ENCODE measurements around the gene CHN2.
A peak's percentile ranks its signal among the peaks of the same experiment; 100 is the strongest.

Gene CHN2

DNA sequence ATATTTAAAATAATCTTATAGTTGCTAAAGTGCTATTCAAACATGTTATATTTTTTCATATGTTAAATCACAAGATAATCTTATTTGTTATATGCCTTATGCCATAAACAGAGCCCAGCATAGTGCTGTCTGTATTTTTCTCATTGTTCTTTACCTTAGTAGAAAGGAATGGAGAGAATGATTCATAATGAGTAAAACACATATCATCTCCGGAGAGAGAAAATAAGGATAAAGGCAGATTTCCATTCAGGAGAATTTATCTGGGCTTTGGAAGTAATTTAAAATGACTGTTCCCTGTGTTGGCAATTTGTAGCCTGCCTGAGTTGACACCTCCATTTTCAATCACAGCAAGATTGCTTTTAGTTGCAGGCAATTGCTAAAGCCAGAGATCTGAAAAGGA lies 30.2 kb downstream of the CHN2 start:
- CTCF ChIA-PET, result no interaction called here
- no peaks in the 10 kb centered on the region for H3K4me1 Mint-ChIP-seq
- H3K27me3 Mint-ChIP-seq, result no peaks in the 10 kb centered on the region
- H3K9me3 Mint-ChIP-seq, result no peaks in the 10 kb centered on the region
- no peak overlapping the region for H3K27ac Mint-ChIP-seq
- H3K4me3 Mint-ChIP-seq, result no peak overlapping the region
- no peaks in the 10 kb centered on the region for H3K36me3 Mint-ChIP-seq
- DNase-seq, result no peak

- H3K9me3 Mint-ChIP-seq, result no peaks in the 10 kb centered on the region
- CTCF ChIA-PET, result no interaction called here
- no peaks in the 10 kb centered on the region for H3K4me1 Mint-ChIP-seq
- H3K27me3 Mint-ChIP-seq, result no peaks in the 10 kb centered on the region
- no peak overlapping the region for H3K4me3 Mint-ChIP-seq
- no peak for DNase-seq
- no peaks in the 10 kb centered on the region for H3K36me3 Mint-ChIP-seq
- no peak overlapping the region for H3K27ac Mint-ChIP-seq
These were observed 33.9 kb downstream of the CHN2 start for GRCh38 chr7:29228289-29229011.

DNA sequence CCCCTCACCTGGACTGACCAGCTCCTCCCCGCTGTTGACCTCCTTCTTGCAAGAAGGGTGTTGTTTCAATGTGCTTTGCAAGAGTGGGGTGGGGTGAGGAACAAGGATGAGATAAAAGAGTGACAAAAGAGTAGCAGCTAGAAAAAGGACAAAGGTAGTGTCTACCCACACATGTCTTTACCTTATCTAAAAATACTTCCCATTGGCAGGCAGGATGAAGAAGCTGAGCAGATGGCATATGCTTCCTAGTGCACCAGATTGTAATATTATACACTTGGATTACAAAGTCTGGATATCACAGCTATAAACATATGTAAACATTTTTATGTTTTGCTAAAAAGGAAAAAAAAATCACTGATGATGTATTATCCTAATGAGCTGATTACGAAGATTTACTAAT lies 34.5 kb downstream of the CHN2 start:
- CTCF ChIA-PET, result no interaction called here
- Mint-ChIP-seq H3K4me3 (no peak overlapping the region), H3K27ac (no peak overlapping the region), H3K27me3 (no peaks in the 10 kb centered on the region), H3K36me3 (no peaks in the 10 kb centered on the region), H3K9me3 (no peaks in the 10 kb centered on the region), H3K4me1 (no peaks in the 10 kb centered on the region)
- no peak for DNase-seq

DNA sequence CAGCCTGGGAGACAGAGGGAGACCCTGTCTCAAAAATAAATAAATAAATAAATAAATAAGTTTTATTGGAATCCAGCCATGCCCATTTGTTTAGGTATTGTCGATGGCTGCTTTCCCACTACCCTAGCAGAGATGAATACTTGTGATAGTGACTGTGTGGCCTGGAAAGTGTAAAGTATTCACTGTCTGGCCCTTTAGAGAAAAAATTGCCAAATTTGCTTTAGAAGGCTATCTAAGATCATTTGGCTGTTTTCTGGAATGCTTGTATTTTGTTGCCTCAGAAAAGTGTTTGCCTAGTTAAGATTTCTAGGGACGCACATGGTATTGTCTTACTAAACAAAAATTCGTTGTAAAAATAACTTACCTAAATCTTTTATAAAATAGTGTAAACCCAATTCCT lies 35.4 kb downstream of the CHN2 start:
- DNase-seq, result no peak
- Mint-ChIP-seq H3K9me3 (no peaks in the 10 kb centered on the region), H3K4me3 (no peak overlapping the region), H3K36me3 (no peaks in the 10 kb centered on the region), H3K27me3 (no peaks in the 10 kb centered on the region), H3K4me1 (no peaks in the 10 kb centered on the region), H3K27ac (no peak overlapping the region)
- CTCF ChIA-PET, result no interaction called here

GRCh38 chr7:29230871-29231345 lies 36.3 kb downstream of the CHN2 start:
- Mint-ChIP-seq H3K4me3 (no peak overlapping the region), H3K27ac (no peak overlapping the region), H3K36me3 (no peaks in the 10 kb centered on the region), H3K9me3 (no peaks in the 10 kb centered on the region), H3K4me1 (no peaks in the 10 kb centered on the region), H3K27me3 (no peaks in the 10 kb centered on the region)
- CTCF ChIA-PET, result no interaction called here
- no peak for DNase-seq

GRCh38 chr7:29231671-29232232 lies 37.2 kb downstream of the CHN2 start:
- Mint-ChIP-seq H3K4me3 (no peak overlapping the region), H3K36me3 (no peaks in the 10 kb centered on the region), H3K4me1 (no peaks in the 10 kb centered on the region), H3K9me3 (no peaks in the 10 kb centered on the region), H3K27ac (no peak overlapping the region), H3K27me3 (no peaks in the 10 kb centered on the region)
- CTCF ChIA-PET, result no interaction called here
- no peak for DNase-seq

DNA sequence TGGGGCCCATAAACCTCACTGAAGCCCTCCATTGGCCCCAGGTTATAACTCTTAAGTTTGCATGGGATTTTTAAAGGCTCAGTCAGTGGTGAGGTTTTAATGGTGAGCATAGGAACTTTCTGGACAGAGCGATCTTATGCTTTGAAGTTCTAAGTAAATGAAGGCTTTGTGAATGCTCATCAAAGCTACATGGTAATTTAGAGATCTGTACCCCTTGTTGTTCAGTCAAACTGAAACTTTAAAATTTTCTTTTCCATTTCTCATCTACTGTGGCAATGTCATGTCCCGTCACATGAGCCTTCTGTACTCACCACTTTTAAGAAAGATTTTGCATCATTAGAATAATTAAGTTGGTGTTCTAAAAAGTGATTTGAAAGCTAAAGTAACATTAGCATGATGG lies 39.9 kb downstream of the CHN2 start:
- H3K9me3 Mint-ChIP-seq, result no peaks in the 10 kb centered on the region
- no peak overlapping the region for H3K27ac Mint-ChIP-seq
- no peak for DNase-seq
- H3K36me3 Mint-ChIP-seq, result no peaks in the 10 kb centered on the region
- no peaks in the 10 kb centered on the region for H3K4me1 Mint-ChIP-seq
- no peak overlapping the region for H3K4me3 Mint-ChIP-seq
- H3K27me3 Mint-ChIP-seq, result no peaks in the 10 kb centered on the region
- CTCF ChIA-PET, result interaction anchor here (1.0 kb wide), 1 partner anchor 312 kb away, joined by 3 read pairs; no protein-coding TSS in a partner anchor

- CTCF ChIA-PET, result no interaction called here
- Mint-ChIP-seq H3K9me3 (no peaks in the 10 kb centered on the region), H3K4me3 (no peak overlapping the region), H3K36me3 (no peaks in the 10 kb centered on the region), H3K4me1 (no peaks in the 10 kb centered on the region), H3K27ac (no peak overlapping the region), H3K27me3 (peaks cover 5% of the 10 kb centered on the region)
- no peak for DNase-seq
These were observed 41.6 kb downstream of the CHN2 start for GRCh38 chr7:29236071-29236580.

DNA sequence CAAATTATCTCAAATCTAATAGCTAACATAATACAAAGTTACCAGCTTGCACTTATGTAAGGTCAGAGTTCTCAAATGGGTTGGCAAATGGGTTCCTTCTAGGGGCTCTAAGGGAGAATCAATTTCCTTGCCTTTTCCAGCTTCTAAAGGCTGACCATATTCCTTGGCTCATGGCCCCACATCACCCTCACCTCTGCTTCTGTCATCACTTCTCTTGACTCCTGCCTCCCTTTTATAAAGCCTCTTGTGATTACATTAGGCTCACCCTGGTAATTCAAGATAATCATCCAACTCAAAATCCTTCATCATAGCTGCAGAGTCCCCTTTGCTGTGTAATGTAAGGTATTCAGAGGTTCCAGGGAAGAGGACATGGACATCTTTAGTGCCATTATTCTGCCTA lies 42.1 kb downstream of the CHN2 start:
- no peak for DNase-seq
- Mint-ChIP-seq H3K27ac (no peak overlapping the region), H3K27me3 (peaks cover 10% of the 10 kb centered on the region), H3K9me3 (no peaks in the 10 kb centered on the region), H3K36me3 (no peaks in the 10 kb centered on the region), H3K4me3 (no peak overlapping the region), H3K4me1 (no peaks in the 10 kb centered on the region)
- CTCF ChIA-PET, result no interaction called here

DNA sequence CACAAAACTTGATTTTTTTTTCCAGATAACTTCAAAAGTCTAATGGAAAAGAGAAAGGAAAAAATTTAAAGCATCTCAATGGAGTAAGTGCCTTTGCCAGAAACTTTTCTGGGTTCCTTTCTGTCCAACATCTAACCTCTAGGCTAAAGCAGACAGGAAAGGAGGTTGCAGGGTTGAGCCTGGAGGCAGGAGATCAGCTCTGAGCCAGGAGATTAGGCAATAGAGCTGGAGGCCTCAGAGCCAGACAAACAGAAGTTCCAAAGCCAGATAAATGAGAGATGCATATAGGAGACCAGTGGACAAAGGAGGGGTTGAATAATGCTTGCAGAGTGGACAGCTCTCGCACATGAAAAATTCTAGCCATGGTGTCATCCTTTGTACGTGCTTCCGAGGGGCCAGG lies 42.9 kb downstream of the CHN2 start:
- H3K36me3 Mint-ChIP-seq, result no peaks in the 10 kb centered on the region
- H3K4me3 Mint-ChIP-seq, result no peak overlapping the region
- no peak overlapping the region for H3K27ac Mint-ChIP-seq
- no peaks in the 10 kb centered on the region for H3K9me3 Mint-ChIP-seq
- CTCF ChIA-PET, result no interaction called here
- peaks cover 10% of the 10 kb centered on the region for H3K27me3 Mint-ChIP-seq
- H3K4me1 Mint-ChIP-seq, result no peaks in the 10 kb centered on the region
- DNase-seq, result no peak

- no peaks in the 10 kb centered on the region for H3K9me3 Mint-ChIP-seq
- no peak overlapping the region for H3K4me3 Mint-ChIP-seq
- CTCF ChIA-PET, result interaction anchor here (1.0 to 1.7 kb wide), 3 partner anchors 106 to 170 kb away, joined by 3 to 7 read pairs (median 7); no protein-coding TSS in a partner anchor
- H3K4me1 Mint-ChIP-seq, result peaks cover 10% of the 10 kb centered on the region
- no peak overlapping the region for H3K27ac Mint-ChIP-seq
- peaks cover 17% of the 10 kb centered on the region for H3K27me3 Mint-ChIP-seq
- H3K36me3 Mint-ChIP-seq, result no peaks in the 10 kb centered on the region
- DNase-seq, result peak; percentile 40
These were observed 45.1 kb downstream of the CHN2 start for GRCh38 chr7:29239638-29240037.

- DNase-seq, result no peak
- H3K4me1 Mint-ChIP-seq, result peaks cover 10% of the 10 kb centered on the region
- CTCF ChIA-PET, result no interaction called here
- no peaks in the 10 kb centered on the region for H3K36me3 Mint-ChIP-seq
- peaks cover 25% of the 10 kb centered on the region for H3K27me3 Mint-ChIP-seq
- H3K27ac Mint-ChIP-seq, result no peak overlapping the region
- H3K4me3 Mint-ChIP-seq, result no peak overlapping the region
- no peaks in the 10 kb centered on the region for H3K9me3 Mint-ChIP-seq
These were observed 47.7 kb downstream of the CHN2 start for GRCh38 chr7:29242265-29242664.

DNA sequence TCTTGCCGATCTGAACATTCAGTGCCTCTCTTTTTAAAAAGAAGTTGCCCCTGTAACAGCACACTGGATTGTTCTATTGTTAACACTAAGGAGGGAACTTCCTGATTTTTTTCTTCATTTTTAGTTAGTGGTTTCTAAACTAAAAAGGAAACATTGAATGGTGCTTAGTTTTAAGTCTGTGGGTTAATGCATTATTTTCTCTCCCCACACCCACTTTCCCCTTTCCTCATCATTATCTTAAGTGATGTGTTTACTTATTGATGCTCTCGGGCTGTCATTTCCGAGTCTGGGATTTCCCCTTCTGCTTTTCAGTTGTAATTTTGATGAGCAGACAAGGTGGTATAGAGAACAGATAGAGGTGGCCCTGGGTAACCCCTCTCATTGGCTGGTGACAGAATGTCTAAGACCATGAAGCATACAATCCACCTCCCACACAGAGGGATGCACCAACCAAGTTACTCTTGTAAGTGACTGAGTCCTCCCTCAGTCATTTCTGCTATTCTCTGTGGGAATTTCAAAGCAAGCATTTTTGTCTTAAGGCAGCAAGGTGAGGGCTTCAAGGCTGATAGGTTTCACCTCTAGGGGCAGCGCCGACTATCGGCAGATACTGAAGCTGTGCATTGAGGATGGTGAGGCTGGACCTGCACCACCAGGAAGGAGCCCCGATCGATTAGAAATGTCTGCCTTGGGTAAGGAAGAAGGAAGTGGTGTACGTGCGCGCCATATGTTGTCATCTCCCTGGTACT lies 49.5 kb downstream of the CHN2 start:
- DNase-seq, result no peak
- peaks cover 10% of the 10 kb centered on the region for H3K4me1 Mint-ChIP-seq
- no peak overlapping the region for H3K4me3 Mint-ChIP-seq
- no peaks in the 10 kb centered on the region for H3K36me3 Mint-ChIP-seq
- no peaks in the 10 kb centered on the region for H3K9me3 Mint-ChIP-seq
- H3K27me3 Mint-ChIP-seq, result peaks cover 25% of the 10 kb centered on the region
- no peak overlapping the region for H3K27ac Mint-ChIP-seq
- CTCF ChIA-PET, result no interaction called here

GRCh38 chr7:29247224-29247962 lies 52.8 kb downstream of the CHN2 start:
- DNase-seq, result no peak
- no peaks in the 10 kb centered on the region for H3K36me3 Mint-ChIP-seq
- CTCF ChIA-PET, result interaction anchor here (1.0 kb wide), 2 partner anchors 57 to 112 kb away, joined by 3 to 5 read pairs; no protein-coding TSS in a partner anchor
- peaks cover 15% of the 10 kb centered on the region for H3K27me3 Mint-ChIP-seq
- no peak overlapping the region for H3K4me3 Mint-ChIP-seq
- H3K27ac Mint-ChIP-seq, result no peak overlapping the region
- H3K9me3 Mint-ChIP-seq, result no peaks in the 10 kb centered on the region
- peaks cover 10% of the 10 kb centered on the region for H3K4me1 Mint-ChIP-seq

All from activated naive CD4-positive, alpha-beta T cell treated with anti-CD3 and anti-CD28 coated beads, Interleukin-2, amount 10 ng/mL, durations not matched to agents 7 days and 5 days (primary cell).